ENCODE results near the gene WDR27.

WDR27 gene

GRCh38 chr6:169592558-169592957 is 109.3 kb downstream of the WDR27 start:
- no peak for TF ChIP-seq MYC (IDR thresholded peaks at IDR 0.05; ENCODE audit: low read depth, low read length)
- no peak for TF ChIP-seq CTCF (IDR thresholded peaks at IDR 0.05; ENCODE audit: low read depth, low read length)
- TF ChIP-seq MAX (IDR thresholded peaks at IDR 0.05; ENCODE audit: low read depth, low read length) = no peak
- TF ChIP-seq POLR2A (IDR thresholded peaks at IDR 0.05; ENCODE audit: extremely low read depth, insufficient read length) = no peak
- no peak overlapping the region for H3K4me3 ChIP-seq (ENCODE audit: low read depth, low read length)
- no peak for DNase-seq (ENCODE audit: low read depth)

GRCh38 chr6:169591616-169592015 is 110.2 kb downstream of the WDR27 start:
- no peak for TF ChIP-seq POLR2A (IDR thresholded peaks at IDR 0.05; ENCODE audit: extremely low read depth, insufficient read length)
- no peak for TF ChIP-seq CTCF (IDR thresholded peaks at IDR 0.05; ENCODE audit: low read depth, low read length)
- no peak for TF ChIP-seq MAX (IDR thresholded peaks at IDR 0.05; ENCODE audit: low read depth, low read length)
- no peak for TF ChIP-seq MYC (IDR thresholded peaks at IDR 0.05; ENCODE audit: low read depth, low read length)
- DNase-seq (ENCODE audit: low read depth) = no peak
- no peak overlapping the region for H3K4me3 ChIP-seq (ENCODE audit: low read depth, low read length)

GRCh38 chr6:169590376-169590939 is 111.4 kb downstream of the WDR27 start:
- no peak for DNase-seq (ENCODE audit: low read depth)
- no peak overlapping the region for H3K4me3 ChIP-seq (ENCODE audit: low read depth, low read length)
- no peak for TF ChIP-seq POLR2A (IDR thresholded peaks at IDR 0.05; ENCODE audit: extremely low read depth, insufficient read length)
- no peak for TF ChIP-seq MYC (IDR thresholded peaks at IDR 0.05; ENCODE audit: low read depth, low read length)
- no peak for TF ChIP-seq MAX (IDR thresholded peaks at IDR 0.05; ENCODE audit: low read depth, low read length)
- TF ChIP-seq CTCF (IDR thresholded peaks at IDR 0.05; ENCODE audit: low read depth, low read length) = no peak

- DNase-seq (ENCODE audit: low read depth) = no peak
- H3K4me3 ChIP-seq (ENCODE audit: low read depth, low read length) = no peak overlapping the region
- TF ChIP-seq MYC (IDR thresholded peaks at IDR 0.05; ENCODE audit: low read depth, low read length) (no peak), MAX (IDR thresholded peaks at IDR 0.05; ENCODE audit: low read depth, low read length) (no peak), POLR2A (IDR thresholded peaks at IDR 0.05; ENCODE audit: extremely low read depth, insufficient read length) (no peak), CTCF (IDR thresholded peaks at IDR 0.05; ENCODE audit: low read depth, low read length) (no peak)
Measured at GRCh38 chr6:169589699-169590257, 112.1 kb downstream of the WDR27 start.

GRCh38 chr6:169589293-169589692 is 112.5 kb downstream of the WDR27 start:
- no peak overlapping the region for H3K4me3 ChIP-seq (ENCODE audit: low read depth, low read length)
- no peak for TF ChIP-seq POLR2A (IDR thresholded peaks at IDR 0.05; ENCODE audit: extremely low read depth, insufficient read length)
- TF ChIP-seq CTCF (IDR thresholded peaks at IDR 0.05; ENCODE audit: low read depth, low read length) = no peak
- no peak for TF ChIP-seq MYC (IDR thresholded peaks at IDR 0.05; ENCODE audit: low read depth, low read length)
- TF ChIP-seq MAX (IDR thresholded peaks at IDR 0.05; ENCODE audit: low read depth, low read length) = no peak
- DNase-seq (ENCODE audit: low read depth) = no peak
